ENCODE results near the gene TGFB1I1. TPM values are rescaled to one million over a fixed set of nuclear protein-coding genes. Genes with fewer than 3 reads are reported as not detected.
A peak's percentile ranks its signal among the peaks of the same experiment; 100 is the strongest.
"Not testable (repeated sequence)": the region's sequence is repeated elsewhere in the genome, so short reads cannot be mapped to it uniquely, and the experiment has no call there.

TGFB1I1 gene
- total RNA-seq, 6 experiments from 2014 or later: 163 to 209 (median 191) TPM

DNA sequence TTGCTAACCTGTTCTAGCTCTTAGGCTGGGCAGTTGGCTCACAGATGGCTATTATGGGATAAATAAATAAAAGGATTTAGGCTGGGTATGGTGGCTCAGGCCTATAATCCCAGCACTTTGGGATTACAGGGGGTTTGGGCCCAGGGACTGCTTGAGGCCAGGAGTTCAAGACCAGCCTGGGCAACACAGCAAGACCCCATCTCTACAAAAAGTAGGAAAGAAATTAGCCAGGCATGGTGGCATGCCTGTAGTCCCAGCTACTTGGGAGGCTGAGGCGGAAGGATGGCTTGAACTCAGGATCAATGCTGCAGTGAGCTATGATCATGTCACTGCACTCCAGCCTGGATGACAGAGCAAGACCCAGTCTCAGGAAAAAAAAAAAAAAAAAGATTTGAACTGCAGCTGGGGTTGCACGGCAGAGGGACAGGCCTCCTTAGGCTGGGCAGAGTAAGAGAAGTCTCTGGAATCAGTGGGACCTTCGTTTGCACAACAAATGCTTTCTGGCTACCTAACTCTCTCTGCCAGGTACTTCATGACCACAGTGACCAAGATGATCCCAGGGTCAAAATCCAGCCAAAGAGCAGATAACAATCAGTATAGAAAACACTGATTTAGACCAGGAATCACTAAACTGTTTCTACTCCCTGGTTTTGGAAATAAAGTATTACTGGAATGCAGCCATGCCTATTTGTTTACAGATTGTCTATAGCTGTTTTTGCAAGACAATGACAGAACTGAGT, 29.4 kb downstream of the TGFB1I1 start:
- no peaks in the 10 kb centered on the region for H3K27me3 Mint-ChIP-seq (ENCODE audit: insufficient read depth)
- H3K9me3 Mint-ChIP-seq: no peaks in the 10 kb centered on the region
- H3K4me1 Mint-ChIP-seq (ENCODE audit: low read depth): peaks cover 15% of the 10 kb centered on the region
- no peak overlapping the region for H3K4me3 Mint-ChIP-seq
- TF ChIP-seq, protein P1, sequence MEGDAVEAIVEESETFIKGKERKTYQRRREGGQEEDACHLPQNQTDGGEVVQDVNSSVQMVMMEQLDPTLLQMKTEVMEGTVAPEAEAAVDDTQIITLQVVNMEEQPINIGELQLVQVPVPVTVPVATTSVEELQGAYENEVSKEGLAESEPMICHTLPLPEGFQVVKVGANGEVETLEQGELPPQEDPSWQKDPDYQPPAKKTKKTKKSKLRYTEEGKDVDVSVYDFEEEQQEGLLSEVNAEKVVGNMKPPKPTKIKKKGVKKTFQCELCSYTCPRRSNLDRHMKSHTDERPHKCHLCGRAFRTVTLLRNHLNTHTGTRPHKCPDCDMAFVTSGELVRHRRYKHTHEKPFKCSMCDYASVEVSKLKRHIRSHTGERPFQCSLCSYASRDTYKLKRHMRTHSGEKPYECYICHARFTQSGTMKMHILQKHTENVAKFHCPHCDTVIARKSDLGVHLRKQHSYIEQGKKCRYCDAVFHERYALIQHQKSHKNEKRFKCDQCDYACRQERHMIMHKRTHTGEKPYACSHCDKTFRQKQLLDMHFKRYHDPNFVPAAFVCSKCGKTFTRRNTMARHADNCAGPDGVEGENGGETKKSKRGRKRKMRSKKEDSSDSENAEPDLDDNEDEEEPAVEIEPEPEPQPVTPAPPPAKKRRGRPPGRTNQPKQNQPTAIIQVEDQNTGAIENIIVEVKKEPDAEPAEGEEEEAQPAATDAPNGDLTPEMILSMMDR (IDR thresholded peaks at IDR 0.05): no peak
- DNase-seq: no peak
- no peak overlapping the region for H3K27ac Mint-ChIP-seq
- peaks cover 7% of the 10 kb centered on the region for H3K36me3 Mint-ChIP-seq (ENCODE audit: low read depth)

DNA sequence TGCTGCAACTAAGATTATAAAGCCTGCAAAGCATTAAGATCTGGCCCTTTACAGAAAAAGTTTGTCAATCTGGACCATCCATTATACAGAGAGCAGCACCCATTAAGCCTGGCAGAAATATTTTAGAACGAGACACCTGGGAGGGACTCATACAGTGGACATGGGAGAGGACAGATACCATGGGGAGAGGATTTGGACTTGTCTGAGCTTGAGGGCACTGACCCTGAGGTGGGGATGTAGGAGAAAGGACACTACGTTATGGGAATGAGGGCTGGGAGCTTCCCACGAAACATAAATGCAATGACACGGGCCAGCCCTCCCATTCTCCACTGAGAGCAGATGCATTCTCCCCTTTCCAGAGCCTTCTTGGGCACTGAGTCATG, 30.0 kb downstream of the TGFB1I1 start:
- H3K36me3 Mint-ChIP-seq (ENCODE audit: low read depth): peaks cover 7% of the 10 kb centered on the region
- H3K27me3 Mint-ChIP-seq (ENCODE audit: insufficient read depth): no peaks in the 10 kb centered on the region
- TF ChIP-seq, protein P1 (IDR thresholded peaks at IDR 0.05): no peak
- peaks cover 17% of the 10 kb centered on the region for H3K4me1 Mint-ChIP-seq (ENCODE audit: low read depth)
- DNase-seq: no peak
- H3K4me3 Mint-ChIP-seq: no peak overlapping the region
- H3K27ac Mint-ChIP-seq: no peak overlapping the region
- H3K9me3 Mint-ChIP-seq: no peaks in the 10 kb centered on the region

DNA sequence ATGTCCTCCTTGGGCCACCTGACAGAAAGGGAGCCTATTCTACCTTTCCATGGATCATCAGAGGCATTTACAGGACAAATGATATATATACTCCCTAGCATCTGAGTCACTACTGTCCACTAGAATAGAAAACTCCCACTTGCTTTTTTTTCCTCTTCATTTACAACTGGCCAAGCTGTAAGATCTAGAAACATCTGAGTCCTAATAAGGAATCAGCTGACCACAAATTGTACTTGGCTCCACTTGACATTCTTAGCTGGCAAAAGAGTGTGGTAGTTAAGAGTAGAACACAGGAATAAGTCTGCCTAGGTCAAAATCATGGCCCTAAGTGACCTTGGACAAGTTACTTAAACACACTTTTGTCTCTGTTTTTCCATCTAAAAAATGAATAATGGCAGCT, 31.0 kb downstream of the TGFB1I1 start:
- peaks cover 23% of the 10 kb centered on the region for H3K4me1 Mint-ChIP-seq (ENCODE audit: low read depth)
- no peak overlapping the region for H3K4me3 Mint-ChIP-seq
- TF ChIP-seq, protein P1 (IDR thresholded peaks at IDR 0.05): no peak
- peaks cover 2% of the 10 kb centered on the region; the same call in 1 of the 2 replicates for H3K27me3 Mint-ChIP-seq (ENCODE audit: insufficient read depth)
- DNase-seq: peak; percentile 32
- H3K36me3 Mint-ChIP-seq (ENCODE audit: low read depth): peaks cover 14% of the 10 kb centered on the region
- H3K27ac Mint-ChIP-seq: no peak overlapping the region
- no peaks in the 10 kb centered on the region for H3K9me3 Mint-ChIP-seq

DNA sequence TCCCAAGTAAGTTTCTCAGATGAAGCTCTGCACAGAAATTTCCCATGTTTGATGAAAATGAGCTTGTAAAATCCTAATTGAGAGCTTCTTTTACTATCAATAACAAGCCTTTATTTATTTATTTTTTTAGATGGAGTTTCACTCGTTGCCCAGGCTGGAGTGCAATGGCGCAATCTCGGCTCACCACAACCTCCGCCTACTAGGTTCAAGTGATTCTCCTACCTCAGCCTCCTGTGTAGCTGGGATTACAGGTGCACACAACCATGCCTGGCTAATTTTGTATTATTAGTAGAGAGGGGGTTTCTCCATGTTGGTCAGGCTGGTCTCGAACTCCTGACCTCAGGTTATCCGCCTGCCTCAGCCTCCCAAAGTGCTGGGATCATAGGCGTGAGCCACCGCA, 31.6 kb downstream of the TGFB1I1 start:
- DNase-seq; H3K4me3 Mint-ChIP-seq; H3K27me3 Mint-ChIP-seq (ENCODE audit: insufficient read depth); H3K9me3 Mint-ChIP-seq; H3K27ac Mint-ChIP-seq: not testable (repeated sequence)
- Mint-ChIP-seq H3K36me3 (ENCODE audit: low read depth) (peaks cover 12% of the 10 kb centered on the region), H3K4me1 (ENCODE audit: low read depth) (peaks cover 24% of the 10 kb centered on the region)

DNA sequence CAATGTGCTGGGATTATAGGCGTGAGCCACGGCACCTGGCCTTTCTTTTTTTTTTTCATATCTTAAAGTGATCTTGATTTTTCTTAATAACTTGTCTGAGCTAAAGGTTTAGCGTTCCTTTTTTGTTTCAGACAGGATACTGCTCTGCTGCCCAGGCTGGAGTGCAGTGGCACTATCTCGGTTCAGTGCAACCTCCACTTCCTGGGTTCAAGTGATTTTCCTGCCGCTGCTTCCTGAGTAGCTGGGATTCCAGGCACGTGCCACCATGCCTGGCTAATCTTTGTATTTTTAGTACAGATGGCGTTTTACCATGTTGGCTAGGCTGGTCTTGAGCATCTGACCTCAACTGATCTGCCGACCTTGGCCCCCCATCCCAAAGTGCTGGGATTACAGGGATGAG, 32.2 kb downstream of the TGFB1I1 start:
- H3K36me3 Mint-ChIP-seq (ENCODE audit: low read depth): peaks cover 13% of the 10 kb centered on the region
- no peaks in the 10 kb centered on the region for H3K9me3 Mint-ChIP-seq
- peaks cover 30% of the 10 kb centered on the region for H3K4me1 Mint-ChIP-seq (ENCODE audit: low read depth)
- TF ChIP-seq, protein P1 (IDR thresholded peaks at IDR 0.05): no peak
- peaks cover 3% of the 10 kb centered on the region for H3K27me3 Mint-ChIP-seq (ENCODE audit: insufficient read depth)
- no peak overlapping the region for H3K4me3 Mint-ChIP-seq
- no peak overlapping the region for H3K27ac Mint-ChIP-seq
- DNase-seq: no peak

DNA sequence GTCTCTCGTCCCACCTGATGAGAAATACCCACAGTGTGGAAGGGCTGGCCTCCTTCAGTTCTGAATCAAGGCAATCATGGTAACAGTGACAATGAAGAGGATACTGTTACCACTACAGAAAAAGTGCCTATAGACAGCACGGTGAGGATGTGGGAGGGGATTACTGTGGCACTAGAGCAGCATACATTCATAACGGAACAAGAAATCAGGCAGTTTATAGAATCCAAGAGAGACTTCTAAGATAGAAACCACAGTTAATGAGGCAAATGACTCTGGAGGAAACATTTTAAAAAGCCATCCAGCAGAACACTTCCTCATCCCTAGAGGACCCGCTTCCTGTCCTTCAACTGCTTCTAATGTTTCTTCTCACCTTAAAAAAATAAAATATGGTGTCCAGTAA, 33.5 kb downstream of the TGFB1I1 start:
- Mint-ChIP-seq H3K27me3 (ENCODE audit: insufficient read depth) (peaks cover 4% of the 10 kb centered on the region), H3K36me3 (ENCODE audit: low read depth) (peaks cover 13% of the 10 kb centered on the region), H3K27ac (no peak overlapping the region), H3K4me1 (ENCODE audit: low read depth) (peaks cover 34% of the 10 kb centered on the region), H3K9me3 (no peaks in the 10 kb centered on the region), H3K4me3 (no peak overlapping the region)
- TF ChIP-seq, protein P1 (IDR thresholded peaks at IDR 0.05): no peak
- no peak for DNase-seq

Measured in HFFc6 (cell line).